Stimulated activated CD8-positive, alpha-beta memory T cell treated with anti-CD3 and anti-CD28 coated beads, Interleukin-15, amount 100 ng/mL, for 4 hours (primary cell): ENCODE measurements around the gene PKP3.

Experiments
- DNase-seq, 2 donors: peaks; one replicate each; pipeline ENCODE4 v3.0.0-alpha.2; 2020; ENCODE audit warnings: low read depth in 2 of 2

Gene PKP3

DNA sequence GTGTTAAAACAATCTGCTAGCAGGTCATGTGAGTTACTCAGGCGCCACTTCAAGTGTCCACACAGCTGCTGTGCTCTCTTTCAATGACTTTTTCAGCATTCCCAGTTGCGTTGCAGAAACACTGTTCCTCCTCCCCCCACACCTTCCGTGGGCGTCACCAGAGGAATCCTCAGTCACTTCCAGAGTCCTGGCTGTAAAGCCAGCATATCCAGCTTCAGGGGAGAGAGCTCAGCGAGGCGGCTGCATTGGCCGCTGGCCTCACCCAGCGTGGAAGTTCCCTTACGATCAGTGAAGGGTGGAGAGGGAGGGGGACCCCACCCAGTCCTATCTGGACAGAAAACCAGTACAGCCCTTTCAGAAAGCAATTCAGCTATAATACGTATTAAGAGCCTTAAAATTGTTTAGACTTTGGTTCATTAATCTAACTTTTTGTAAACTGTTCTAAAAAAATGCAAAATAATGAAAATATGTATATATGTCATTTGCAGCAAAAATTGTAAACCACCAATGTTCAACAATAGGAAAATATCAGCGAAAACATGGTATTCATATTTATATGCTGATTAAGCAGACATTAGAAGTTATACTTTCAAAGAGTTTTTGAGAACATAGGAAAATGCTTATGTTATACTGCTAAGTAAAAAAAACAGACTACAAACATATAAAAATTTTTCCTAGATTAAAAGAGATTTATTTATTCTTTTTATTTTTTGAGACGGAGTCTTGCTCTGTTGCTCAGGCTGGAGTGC lies 50.6 kb downstream of the PKP3 start:
- no peak for DNase-seq

DNA sequence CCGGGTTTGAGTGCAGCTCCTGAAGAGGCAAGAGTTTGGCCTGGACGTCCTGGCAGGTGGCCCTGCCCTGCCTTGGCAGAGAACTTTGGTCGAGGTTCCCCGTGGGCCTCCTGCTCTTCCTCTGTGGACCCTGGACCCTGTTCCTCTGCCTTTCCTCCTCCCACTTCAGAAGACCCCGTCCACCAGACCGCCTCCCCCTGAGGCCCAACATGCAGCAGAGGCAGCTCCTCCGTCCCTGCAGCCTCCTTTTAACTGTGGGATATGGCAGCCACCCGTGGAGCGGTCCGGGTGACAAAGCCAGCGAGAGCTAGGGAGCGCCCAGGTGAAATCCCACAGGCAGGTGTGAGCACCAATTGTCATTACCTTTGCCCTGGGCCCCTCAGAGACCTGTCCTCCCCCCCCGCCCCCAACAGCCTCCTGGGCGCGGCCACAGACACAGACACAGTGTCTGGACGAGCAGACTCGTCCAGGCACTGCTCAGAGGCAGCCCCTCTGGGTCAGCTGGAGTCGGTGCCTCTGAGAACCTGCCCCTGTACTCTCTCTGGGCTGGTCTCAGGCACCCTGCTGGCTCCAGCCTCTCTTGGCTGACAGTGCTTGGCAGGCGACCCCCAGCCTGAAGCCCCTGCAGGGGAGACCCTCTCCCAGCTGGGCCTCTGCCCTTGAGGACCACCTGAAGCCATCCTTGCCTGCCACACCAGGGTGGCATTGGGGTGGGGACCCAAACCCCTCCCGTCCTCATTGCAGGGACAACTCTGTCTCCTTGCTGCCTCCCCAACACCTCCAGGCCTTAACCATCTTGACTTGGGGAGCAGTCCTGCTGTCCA lies 52.0 kb downstream of the PKP3 start:
- no peak for DNase-seq

DNA sequence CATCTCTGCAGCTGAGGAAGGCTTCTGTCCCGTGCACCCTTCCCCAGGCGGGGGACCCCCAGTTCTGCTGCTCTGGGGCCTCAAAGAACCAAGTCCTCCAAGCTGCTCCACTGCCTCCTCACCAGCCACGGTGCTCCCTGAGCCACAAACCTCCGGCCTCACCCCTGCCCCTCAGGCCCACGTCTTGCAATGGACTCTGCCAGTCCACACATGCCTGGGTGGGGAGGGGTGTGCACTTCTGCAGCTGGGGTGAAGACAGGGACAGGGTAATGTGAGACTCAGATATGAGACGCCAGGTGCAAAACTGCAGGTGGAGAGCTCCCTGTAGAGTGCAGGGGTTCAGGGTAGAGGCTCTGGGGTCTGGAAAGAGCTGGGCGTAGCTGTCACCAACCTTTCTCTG lies 52.9 kb downstream of the PKP3 start:
- DNase-seq: no peak

DNA sequence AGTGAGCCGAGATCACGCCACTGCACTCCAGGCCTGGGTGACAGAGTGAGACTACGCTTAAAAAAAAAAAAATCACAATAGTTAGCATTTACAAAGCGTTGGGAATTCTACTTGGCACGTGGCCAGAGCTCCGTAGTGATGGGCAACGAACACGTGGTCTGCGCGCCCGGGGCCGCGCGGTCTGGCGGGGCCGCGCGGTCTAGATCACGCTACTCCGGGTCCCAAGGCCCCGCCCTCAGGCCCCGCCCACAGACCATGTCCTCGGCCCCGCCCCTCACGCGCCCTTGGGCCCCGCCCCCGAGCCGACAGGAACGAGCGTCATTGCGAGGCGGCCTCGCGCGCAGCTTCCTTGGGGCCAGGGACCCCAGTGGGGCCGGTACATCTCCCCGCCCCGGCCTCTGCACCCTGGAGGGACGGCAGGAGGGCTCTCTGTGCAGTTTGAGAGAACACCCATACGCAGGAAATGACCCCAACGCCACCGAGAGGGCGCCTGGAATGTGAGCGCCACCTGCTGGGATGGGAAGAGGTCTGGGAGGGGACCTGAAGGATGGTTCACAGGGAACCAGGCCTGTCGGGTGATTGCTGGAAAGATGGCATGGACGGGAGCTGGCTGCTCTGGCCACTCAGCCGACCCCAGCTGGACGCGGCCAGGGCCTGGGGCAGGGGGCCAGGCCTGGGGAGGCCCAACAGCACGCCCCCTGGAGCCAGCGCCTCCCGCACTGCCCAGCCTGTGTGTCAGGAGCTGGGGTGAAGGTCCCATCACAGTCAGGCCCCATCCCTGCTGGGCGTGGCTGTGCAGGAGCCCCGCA lies 54.1 kb downstream of the PKP3 start:
- peak; percentile 85 to 90 for DNase-seq

DNA sequence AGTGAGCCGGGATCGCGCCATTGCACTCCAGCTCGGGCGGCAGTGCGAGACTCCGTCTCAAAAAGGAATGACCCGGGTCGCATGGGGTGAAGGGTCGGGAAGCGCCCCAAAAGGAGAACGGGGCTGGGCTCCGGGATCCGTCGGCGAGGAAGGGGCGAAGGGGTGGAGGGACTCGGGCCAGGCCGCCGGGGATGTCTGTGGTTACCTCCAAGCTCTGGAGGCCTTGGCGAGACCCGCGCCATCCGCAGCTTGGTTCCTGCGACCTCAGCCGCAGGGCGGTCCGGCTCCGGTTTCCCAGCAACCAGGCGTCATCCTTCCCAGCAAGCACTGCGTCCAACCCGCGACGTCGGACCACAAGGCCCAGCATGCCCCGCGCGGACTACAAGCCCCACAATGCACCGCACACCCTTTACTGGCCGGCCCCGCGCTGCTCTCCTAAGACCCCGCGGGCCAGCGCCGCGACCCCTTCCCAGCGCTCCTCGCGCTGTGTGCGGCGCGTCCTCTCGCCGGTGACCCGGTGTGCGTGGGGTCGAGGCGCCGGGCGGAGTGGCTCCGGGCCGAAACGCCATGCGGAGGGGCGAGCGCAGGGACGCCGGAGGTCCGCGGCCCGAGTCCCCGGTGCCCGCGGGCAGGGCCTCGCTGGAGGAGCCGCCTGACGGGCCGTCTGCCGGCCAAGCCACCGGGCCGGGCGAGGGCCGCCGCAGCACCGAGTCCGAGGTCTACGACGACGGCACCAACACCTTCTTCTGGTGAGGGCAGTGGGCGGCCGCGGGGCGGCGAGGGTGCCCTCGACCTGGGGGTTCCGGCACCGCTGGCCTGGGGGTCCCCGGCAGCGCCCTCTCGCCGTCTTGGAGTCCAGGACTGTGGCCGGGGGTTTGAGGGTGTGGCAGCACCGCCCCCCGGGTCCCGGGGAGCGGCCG lies 56.1 kb downstream of the PKP3 start, which contains the start of gene PTDSS2:
PTDSS2 (plus strand) TSS at position 391 of the 920 bp plus-strand sequence; CDS start at position 568, 177 bp downstream.
- DNase-seq: peak; percentile 89 to 92

GRCh38 chr11:450809-451451 lies 56.9 kb downstream of the PKP3 start:
- peak; percentile 62 to 74 for DNase-seq

DNA sequence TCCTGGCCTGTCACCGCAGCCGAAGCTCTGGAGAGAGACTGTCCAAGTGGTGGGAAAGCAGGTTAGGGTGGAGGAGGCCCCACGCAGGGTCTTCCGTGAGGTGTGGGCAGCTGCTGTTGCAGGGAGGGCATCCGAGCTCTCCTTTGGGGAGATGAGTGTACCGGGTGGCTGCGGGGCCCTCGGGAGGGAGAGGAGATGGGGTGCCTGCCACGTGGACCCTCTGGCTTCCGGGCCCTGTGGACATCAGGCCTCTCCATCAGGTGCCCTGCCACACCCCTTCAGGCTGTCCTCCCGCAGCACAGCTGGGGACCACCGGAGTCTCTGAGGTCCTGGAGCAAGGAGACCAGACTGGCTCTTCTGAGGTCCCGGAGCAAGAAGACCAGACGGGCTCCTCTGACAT lies 57.7 kb downstream of the PKP3 start:
- DNase-seq: no peak

GRCh38 chr11:452203-452744 lies 58.3 kb downstream of the PKP3 start:
- DNase-seq: no peak

DNA sequence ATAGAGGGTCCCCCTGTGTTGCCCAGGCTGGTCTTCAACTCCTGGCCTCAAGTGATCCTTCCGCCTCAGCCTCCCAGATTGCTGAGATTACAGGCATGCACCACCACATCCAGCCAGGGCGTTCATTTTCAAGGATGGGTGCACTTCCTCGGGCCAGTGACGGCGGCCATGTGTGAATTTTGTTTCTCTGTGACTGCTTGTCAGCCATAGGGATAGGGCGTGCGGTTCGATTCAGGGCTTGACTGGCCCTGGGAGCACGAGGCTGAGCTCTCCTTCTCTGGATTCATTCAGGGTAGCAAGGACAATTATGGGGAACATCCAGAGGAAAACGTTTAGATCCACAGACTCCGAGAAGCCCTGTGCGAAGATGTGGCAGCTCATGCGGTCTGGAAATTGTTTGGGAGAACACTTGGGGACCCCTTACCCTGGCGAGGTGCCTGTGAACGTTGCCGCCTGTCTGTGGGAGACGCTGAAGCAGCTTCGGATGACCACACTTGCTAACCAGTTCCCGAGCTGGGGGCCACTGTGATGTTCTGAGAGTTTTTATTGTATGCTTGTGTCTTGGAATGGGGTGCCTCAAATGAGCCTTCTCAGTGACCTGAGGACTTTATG lies 59.0 kb downstream of the PKP3 start:
- DNase-seq: no peak

DNA sequence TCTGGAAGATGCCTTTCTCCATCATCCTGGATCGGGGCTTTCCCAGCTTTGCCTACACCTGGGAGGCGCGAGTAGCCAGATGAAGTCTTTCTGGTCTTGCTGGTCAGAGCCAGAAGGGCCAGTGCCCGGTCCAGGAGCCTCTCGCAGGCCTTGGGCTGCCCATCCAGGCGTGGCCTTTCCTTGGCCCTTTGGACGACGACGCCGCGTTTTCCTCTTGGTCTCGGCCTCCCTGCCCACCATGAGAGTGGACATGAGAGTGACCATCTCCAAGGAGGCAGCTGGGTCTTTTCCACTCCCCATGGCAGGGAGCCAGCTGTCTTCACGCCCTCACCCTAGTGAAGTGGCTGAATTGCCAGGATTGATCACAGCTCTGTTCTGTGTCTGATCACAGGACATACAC lies 59.6 kb downstream of the PKP3 start:
- no peak for DNase-seq

GRCh38 chr11:454043-454442 lies 60.0 kb downstream of the PKP3 start:
- no peak for DNase-seq
